ENCODE measurements around the gene ING3.
"Not testable (repeated sequence)": the region's sequence is repeated elsewhere in the genome, so short reads cannot be mapped to it uniquely, and the experiment has no call there.

Gene ING3

DNA sequence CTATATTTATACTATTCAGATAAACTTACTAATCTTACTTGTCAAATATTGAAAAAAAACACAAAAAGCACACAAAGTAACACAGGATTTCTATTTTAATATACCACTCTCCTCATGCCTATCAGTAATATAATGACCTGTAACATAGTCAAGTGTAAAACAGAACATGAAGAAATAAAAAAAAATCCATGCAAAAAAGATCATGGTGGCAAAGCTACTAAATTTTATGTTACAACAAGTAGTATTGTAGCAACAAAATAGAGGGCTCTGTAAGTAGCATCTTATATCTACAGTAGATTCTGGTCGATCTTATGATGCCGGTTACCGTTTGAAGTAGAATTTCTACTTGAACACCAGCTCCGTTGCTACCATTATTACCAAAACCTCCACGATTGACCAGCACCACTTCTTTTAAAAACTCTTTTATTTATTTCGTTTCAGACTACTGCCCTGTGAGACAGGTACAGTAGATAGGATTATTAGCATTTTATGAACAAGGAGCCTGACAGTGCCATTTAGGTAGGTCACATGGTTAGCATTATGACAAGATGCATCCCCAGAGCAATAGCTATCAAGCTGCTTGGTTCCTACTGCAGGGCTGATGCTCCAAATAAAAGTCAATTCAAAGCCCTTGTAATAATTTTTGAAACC, 40.0 kb downstream of the ING3 start:
- DNase-seq = no peak

DNA sequence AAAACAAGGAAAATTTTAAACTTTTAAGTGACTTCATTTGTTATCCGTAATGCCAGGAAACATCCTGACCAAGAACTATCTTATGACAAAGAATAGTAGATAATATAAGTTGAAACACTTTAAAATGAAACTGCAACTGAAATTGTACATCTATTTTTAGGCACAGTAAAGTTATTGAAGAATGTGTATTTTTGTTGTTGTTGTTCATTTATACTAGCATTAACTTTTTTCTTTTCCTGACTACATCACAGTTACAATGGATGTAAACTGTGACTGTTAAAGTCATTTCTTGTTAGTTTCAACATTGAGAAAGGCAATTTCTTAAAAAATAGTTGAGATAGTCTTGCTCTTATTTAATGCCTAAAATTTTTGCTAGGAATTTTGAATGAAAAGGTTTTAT, 40.6 kb downstream of the ING3 start:
- DNase-seq = no peak

DNA sequence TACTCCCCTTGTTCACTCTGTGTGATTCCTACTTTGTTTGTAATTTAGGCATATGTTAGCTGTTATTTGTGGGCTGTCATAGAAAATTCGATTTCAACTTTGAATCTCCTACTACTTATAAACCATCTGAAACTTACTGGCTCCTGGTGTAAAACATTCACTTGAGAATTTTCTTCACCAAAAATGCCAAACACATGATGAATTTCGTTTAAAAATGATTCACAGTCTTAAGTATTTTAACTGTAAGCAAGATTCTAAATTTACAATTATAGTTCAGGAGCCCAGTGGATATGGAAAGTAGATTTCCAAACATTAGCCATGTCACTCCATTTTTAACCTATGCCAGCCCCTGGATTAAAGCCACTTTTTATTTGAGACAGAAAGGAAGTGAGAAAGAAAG, 41.0 kb downstream of the ING3 start:
- DNase-seq = no peak

DNA sequence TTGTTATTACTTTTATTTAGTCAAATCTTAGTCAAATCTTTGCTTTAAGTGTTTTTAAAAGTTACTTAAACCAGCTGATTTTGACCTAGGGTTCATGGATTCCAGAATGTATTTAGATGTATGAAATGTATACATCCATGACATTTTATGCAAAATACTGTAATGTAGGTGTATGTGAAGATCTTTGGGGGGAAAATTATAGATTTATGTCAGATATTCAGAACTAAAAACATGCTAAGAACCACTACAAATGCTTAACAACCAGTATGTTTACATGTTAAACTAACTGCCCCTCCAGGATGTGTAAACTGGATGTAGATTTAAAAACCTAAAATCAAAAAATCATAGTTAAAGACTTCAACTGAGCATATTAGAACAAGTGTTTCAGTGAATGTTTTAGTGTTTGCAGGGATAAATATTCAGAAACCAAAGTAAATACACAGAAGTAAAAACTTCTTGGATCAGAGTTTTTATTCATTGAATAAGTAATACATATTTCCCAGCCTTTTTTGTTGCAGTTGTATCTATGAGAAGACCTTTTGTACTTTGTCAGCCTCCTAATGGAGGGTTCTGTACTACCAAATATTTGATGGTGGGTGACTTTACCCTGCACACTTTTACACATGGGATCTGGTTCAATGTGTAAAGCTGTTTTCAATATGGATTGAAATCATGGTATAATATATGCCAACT, 41.8 kb downstream of the ING3 start:
- no peak for DNase-seq

DNA sequence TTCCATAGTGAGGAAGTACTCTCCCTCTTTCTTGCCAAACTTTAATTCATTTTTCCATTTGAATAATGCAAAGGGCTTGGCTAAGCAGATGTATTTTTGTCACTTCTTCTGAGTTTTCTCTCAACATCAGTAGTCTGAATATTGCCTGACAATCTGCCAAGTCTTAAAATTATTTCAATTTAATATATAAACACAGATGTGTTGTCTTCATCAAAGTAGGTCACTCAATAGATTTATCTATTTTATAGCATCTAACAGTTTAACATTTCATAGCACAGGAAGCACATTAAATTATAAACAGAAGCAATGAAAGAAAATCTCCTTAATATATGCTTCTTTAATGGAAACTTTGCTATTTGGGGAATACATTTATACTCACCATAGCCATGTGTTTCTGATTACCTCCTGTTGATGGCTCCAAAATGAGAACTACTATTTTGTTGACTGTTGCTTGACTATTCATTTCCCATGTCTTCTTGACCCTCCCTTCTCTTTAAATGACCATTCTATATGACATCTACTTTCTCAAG, 42.5 kb downstream of the ING3 start:
- DNase-seq = no peak

DNA sequence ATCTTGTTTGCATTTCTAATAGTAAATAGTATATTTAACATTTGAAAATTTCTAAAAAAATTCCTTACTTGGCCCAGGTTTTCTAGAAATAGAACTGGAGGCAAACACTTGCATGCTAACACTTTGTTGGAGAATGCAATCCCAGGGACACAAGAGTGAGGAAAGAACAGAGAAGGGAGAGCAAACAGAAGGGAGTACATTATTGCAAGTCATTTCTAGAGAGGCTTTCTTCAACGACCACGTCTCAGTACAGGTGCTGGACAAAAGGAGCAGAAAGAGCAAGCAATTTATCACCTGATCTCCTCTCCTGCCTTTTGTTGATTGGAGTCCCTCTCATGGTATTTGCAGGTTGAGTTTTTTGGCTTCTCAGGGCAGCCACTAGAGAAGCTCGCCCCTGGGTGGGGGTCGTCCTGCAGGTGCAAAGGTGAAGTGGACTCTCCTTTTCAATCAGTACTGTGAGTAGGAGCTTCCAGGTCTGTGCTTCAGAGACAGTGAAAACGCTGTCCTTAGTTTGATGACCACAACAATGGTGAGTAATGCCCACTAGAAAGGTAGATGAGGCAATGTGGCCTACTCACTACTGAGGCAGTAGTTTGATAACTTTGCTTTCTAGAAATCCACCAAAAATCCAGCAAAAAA, 43.1 kb downstream of the ING3 start:
- no peak for DNase-seq

DNA sequence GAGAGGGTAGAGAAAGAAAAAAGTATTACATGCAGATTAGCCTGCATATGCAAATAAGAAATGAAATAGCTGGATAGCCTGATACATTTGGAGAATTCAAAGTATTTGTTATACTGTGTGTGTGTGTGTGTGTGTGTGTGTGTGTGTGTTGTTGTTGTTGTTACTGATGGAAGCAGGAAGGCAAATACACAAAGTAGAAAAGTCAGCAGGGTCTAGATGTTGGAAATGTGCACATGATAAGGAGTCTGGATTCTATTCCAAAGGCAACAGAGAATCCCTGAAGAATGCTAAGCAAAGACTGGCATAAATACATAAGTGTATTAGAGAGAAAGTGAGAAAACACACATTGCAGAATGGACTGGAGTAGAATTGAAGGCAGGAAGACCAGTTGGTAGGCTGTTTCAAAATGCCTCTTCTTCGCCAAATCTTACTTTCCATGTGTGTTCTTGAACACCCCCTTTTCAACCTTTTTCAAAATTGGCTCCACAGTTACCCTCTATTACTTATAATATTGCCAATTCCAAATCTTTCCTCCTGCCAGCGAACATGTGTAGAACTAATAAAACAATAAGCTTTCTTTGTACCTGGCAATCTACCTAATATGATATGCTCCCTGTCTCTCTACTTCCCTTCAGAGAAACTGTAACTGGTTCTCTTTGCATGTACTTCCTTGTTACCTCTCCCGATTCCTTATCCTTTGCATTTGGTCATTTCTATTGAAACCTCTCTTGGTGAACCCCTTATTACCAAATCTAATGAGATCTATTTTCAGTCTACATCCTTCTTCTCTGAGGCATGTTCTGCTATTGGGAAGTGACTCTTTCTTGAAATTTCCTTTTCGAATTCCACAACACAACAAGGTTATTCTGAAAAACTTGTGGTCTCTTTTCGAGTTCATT, 44.2 kb downstream of the ING3 start:
- no peak for DNase-seq

DNA sequence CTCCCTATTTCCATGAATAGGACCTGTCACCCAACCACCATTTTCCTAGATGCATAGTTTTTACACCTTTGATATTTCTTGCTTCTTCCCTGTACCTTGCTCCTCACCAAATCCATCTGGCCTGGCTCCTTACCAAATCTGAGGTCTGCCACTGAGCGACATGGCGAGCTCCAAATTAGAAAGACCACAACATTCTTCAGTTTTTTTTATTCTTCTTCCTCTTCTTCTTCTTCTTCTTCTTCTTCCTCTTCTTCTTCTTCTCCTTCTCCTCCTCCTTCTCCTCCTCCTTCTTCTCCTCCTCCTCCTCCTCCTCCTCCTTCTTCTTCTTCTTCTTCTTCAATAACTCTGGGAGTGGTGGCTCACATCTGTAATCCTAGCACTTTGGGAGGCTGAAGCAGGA, 45.1 kb downstream of the ING3 start:
- no peak for DNase-seq

DNA sequence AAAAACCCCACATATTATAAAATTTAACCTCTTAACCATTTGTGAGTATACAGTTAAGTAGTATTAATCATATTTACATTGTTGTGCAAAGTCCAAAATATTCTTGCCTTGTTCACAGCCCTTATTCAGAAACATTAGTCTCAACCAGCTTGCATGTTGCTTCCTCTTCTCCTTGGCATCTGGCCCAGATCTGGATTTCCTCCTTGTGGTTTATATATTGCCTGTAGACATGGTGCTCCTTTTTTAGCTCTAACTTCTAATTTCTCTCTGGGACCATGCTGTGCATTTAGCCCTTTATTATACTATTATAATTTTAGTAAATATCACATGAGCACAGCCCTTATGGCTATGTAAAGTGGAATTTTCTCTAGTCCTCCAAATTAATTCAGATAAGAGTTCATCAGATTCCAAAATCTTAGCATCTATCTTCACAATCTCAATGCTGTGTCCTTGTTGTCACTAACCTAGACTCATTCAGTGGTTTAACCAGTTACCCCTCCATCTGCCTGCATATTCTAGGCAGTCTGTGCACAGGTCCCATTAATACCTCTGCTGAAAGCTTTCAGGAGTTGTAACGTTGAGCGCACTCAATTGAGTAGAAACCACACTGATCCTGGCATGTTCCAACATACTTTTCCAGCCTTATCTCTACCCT, 45.9 kb downstream of the ING3 start:
- no peak for DNase-seq

DNA sequence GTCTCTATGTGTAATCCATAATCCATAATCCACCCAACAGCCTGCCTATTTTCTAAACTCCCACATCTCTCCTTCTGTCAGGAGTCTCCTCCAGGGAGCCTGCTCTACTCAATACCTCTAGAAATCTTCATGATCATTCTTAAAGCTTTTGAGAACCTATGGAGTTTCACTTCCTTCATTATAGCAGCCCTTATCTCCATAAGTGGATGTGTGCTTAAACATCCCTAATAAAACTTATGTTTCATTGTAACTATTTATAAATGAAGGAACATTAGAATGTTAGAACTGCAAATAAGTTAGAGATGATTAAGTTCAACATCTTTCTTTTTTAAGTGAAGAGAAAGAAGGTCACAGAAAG, 46.4 kb downstream of the ING3 start:
- DNase-seq = no peak

DNA sequence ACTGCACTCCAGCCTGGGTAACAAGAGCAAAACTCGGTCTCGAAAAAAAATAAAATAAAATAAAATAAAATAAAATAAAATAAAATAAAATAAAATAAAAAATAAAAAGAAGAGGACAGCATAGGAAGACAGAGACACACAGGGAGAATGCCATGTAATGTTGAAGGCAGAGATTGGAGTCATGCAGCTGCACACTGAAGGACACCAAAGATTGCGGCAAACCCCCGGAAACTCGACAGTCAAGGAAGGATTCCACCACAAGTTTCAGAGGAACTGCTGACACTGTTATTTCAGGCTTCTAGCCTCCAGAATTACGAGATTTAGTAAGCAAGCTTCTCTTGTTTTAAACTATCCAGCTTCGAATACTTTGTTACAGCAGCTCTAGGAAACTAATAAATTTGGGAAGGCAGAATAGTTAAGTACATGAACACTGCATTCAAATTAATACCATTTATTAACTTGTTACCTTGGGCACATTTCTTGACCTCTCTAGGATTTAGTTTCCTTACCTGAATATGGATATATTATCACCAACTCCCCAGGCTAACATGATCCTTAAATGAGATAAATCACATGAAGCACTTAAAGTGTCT, 47.4 kb downstream of the ING3 start:
- DNase-seq = no peak

DNA sequence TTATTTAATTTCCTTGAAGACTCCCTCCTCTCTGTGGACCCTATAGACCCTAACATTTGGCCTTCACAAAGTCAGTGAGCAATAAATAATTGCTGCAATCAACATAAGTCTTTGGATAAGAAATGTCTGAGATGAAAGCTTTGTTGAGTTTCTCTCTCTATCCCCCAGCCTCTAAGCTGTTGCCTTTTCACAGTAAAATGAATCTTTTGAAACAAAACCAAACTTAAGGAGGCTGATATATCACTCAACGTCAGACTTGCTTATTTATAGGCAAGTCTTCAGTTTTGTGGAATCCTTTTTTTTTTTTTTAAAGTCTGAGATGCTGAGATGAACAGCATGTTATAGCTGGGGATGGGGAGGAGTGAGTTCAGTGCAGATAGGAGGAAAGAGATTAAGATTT, 47.9 kb downstream of the ING3 start:
- no peak for DNase-seq

DNA sequence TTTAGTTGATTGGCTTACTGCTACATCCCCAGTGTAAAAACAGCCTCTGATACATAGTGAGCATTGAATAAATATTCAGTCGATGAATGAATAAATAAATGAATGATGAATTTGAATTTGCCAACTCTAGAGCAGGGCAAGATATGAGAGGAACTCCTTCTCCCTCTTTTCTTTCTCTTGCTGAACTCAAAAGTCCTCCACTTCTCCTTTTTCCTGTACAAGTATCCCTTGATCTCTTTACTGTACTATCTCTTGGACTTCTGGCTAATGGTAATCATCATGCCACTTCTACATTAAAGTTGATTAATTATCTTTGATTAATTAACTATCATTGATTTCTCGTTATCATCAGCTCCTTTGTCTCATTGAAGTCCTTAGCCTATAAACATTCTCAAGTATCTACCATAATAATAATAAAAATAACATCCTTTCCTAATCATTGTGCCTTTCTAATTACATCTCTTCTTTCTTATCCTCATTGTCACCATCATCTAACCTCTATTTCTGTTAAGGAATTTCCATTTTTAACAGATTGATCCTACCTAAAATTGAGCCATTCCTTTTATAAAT, 48.5 kb downstream of the ING3 start:
- DNase-seq = no peak

DNA sequence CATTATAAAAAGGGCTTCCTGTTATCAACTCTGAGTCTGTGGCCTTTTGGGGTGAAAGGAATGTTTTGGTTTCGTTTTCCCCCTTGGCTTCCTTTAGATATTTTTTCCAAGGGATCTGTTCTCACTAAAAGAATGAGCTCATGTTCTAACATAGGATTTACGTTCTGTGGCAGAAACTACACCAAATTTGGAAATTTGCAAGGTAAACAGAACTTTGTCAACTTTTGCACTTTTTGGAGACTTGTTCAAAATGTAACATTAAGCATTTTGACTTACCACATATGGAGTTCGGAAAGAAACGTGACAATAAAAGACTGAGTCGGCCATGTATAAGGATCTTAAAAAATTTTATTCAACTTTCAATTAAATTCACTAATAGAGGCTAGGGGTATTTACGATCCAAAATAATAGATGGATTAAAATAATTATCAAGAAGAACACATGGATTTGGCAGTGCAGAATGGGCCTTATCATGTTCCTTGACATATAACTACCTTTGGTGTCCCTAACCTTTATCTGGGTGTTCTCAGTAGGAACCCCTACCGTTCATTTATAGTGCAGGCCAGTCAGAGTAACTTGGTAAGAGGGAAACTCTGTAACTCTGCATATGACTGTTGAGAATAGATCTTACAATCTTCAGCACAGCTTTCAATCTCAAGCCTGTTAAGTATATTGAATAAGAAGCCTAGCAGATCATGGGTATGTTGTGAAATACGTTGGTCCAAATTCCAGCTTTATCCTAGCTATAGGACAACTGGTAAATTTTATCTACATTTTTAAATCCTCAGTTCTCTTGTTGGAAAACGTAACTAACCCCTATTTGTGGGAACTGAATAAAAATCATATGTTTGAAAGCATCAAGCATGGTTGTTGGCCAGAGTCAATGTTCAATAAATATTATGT, 49.8 kb downstream of the ING3 start:
- no peak for DNase-seq

DNA sequence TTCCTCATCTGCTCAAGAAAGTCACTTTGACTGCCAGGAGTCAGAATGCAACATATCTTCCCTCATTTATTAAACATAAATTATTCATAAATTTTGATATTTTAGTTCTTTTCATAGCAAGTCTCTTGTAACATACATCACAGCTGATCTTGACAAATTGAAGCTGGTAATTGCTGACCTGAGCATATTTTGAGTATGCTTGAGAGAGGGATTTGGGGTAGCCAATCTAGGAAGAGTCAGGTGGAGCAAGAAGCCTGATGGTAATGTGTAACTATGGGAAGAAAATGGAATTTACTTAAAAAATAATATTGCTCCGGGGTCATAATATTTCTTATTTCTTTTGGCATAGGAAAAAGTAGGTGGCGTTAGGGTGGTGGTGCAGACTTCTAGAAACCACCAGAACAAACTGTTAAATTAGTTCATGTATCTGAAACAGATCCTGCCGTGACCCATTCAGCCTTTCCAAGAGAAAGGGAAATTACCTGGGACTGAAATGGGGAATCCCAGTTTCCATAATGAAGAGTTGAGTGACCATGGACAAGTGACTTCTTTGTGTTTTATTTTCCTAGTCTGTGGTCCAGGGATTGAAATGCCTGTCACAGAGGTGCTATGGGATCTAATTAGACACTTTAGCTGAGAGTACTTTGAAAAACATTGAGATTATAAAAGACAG, 50.8 kb downstream of the ING3 start:
- DNase-seq = no peak

DNA sequence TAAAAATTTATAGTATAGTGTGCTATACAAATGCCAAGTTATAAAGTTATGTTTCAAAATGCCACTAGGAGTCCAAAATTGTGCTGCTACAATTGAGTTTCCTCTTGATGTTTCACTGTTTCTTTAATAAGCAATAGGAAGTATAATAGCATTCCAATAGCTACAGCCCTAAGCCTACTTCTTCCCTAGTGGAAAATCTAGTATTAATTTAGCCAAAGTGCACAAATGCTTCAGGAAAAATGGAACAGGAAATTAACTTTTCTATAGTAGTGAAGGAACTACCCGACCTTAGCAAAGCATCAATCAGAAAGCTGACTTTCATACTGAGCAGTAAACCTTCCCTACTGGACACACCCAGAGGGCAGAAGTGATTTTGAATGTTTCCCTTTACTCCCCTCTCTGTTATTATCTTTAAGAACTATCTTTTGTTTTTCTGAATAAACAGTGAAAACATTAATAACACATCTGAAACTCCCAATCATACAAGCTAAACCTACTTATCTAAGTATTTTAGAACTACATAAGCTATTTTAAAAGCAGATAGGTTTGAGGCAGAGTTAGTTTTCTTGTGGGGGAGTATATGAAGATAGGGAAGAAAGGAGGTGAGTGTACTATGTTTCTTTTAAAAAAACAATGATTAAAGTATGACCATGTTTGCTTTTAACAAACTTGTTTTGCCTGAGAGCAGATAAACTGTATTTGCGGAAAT, 51.6 kb downstream of the ING3 start:
- no peak for DNase-seq

DNA sequence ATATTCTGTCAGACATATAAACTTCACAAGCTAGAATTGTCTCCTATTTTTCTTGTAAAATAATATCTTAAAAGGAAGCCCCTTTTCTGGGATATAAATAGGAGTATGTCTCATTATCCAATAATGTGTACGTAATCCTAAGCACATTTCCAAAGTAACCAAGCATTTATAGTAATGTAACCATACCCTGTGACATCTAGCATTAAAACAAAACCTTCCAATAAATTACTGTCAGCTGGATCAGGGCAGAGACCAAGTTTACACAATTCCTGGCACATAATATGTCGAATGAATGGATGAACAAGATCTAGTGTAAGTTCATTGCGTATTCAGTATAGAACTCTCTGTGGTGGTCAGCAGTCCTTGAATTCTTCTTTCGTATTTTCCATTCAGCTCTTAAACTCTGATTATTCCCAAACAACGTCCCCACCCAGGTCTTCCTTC, 52.2 kb downstream of the ING3 start:
- no peak for DNase-seq

DNA sequence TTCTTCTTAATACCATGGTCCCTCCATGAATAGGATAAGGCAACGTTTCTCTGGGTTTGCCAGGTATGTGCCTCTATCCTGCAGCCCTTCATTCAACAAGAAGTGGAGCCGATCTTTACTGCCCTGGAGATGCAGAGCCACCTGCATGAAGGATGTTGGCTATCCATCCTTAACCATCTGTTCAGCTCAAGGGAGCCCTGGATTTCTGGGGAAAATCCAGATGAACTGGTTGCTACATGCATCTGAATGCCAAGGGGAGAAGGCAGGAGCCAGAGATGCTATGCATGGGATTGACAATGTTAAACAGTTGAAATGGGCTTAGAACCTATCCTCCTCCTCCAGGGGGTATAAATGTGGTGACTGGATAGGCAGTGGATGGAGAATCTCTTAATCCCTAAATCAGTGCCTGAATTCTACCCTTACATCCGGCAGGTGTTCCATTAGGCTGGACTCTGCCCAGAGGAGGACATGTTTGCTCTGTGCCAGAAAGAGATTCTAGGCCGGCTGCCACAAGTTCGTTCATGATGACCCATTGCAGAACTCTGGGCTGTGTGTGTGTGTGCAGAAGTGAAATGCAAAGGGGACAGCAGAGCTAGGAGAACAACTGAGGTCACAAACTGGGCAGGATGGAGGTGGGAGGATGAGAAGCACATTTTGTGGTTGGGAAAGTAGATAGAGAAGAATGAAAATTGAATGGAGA, 53.6 kb downstream of the ING3 start:
- DNase-seq = no peak

DNA sequence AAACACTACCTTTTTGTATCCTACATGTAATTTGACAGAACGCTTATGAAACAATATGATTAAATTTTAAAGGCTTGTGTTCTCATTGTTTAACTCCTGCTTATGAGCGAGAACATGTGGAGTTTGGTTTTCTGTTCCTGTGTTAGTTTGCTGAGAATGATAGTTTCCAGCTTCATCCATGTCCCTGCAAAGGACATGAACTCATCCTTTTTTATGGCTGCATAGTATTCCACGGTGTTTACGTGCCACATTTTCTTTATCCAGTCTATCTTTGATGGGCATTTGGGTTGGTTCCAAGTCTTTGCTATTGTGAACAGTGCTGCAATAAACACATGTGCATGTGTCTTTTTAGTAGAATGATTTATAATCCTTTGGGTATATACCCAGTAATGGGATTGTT, 54.5 kb downstream of the ING3 start:
- not testable (repeated sequence) for DNase-seq

All from activated CD4-positive, alpha-beta T cell treated with anti-CD3 and anti-CD28 coated beads, Interleukin-2, amount 50 U/mL, for 16 hours (primary cell).